ENCODE results near the gene CCL8.

The CCL8 gene

GRCh38 chr17:34369571-34369970 lies 50.3 kb downstream of the CCL8 start:
- H3K4me2 ChIP-seq (ENCODE audit: insufficient read depth, low read length, poor library complexity, severe bottlenecking) = no peak overlapping the region
- H2BK15ac ChIP-seq (ENCODE audit: low read length) = no peak overlapping the region
- no peak overlapping the region for H4K8ac ChIP-seq (ENCODE audit: low read depth, low read length)
- no peak overlapping the region for H3K27ac ChIP-seq (replicated peaks; ENCODE audit: low read length)
- H3K9ac ChIP-seq (ENCODE audit: low read depth, low read length, poor library complexity) = no peak overlapping the region
- H2BK120ac ChIP-seq (ENCODE audit: low read depth, low read length) = no peak overlapping the region
- no peak overlapping the region for H4K91ac ChIP-seq (ENCODE audit: low read depth, low read length, poor library complexity)
- no peak overlapping the region for H3K4ac ChIP-seq (ENCODE audit: low read length)
- H3K27me3 ChIP-seq (ENCODE audit: control insufficient read depth in 3 of 3, insufficient read depth in 3 of 3, low read depth in 1 of 3, low read length in 3 of 3) = no peaks in the 10 kb centered on the region
- no peak overlapping the region for H2AFZ ChIP-seq (ENCODE audit: low read length)
- H3K23ac ChIP-seq (ENCODE audit: low read depth, low read length, poor library complexity) = no peak overlapping the region
- H3K9me3 ChIP-seq (replicated peaks in 1 of 2; ENCODE audit: control insufficient read depth in 2 of 2, insufficient read depth in 1 of 2, low read depth in 1 of 2, low read length in 2 of 2) = no peaks in the 10 kb centered on the region
- H3K4me3 ChIP-seq (ENCODE audit: low read length in 2 of 2) = no peak overlapping the region
- H3K79me1 ChIP-seq (ENCODE audit: low read depth, low read length) = no peaks in the 10 kb centered on the region
- no peak overlapping the region for H2BK12ac ChIP-seq (ENCODE audit: low read length)
- DNase-seq (ENCODE audit: low spot score) = no peak
- WGBS, 2 donors (ENCODE audit: extremely low coverage in 2 of 2, insufficient read length in 2 of 2, insufficient replicate concordance in 1 of 2) = no CpG with 5 or more reads among the region's 3 CpGs
- no peak overlapping the region for H3K14ac ChIP-seq (ENCODE audit: low read length)
- no peak overlapping the region for H2AK5ac ChIP-seq (ENCODE audit: low read depth, low read length)
- H2BK5ac ChIP-seq (ENCODE audit: low read length) = no peak overlapping the region
- no peaks in the 10 kb centered on the region for H3K36me3 ChIP-seq (replicated peaks in 1 of 2; ENCODE audit: control insufficient read depth in 2 of 2, insufficient read depth in 2 of 2, low read length in 2 of 2)
- no peak overlapping the region for H3K18ac ChIP-seq (ENCODE audit: low read length)
- H3K4me1 ChIP-seq (ENCODE audit: control insufficient read depth in 2 of 2, insufficient read depth in 1 of 2, low read depth in 1 of 2, low read length in 2 of 2) = no peaks in the 10 kb centered on the region

GRCh38 chr17:34370376-34370996 lies 51.3 kb downstream of the CCL8 start:
- Histone ChIP-seq H3K4me3 (ENCODE audit: low read length in 2 of 2) (no peak overlapping the region), H4K8ac (ENCODE audit: low read depth, low read length) (no peak overlapping the region), H3K27ac (replicated peaks; ENCODE audit: low read length) (no peak overlapping the region), H3K14ac (ENCODE audit: low read length) (no peak overlapping the region), H2BK120ac (ENCODE audit: low read depth, low read length) (no peak overlapping the region), H3K18ac (ENCODE audit: low read length) (no peak overlapping the region), H3K79me1 (ENCODE audit: low read depth, low read length) (no peaks in the 10 kb centered on the region), H3K9ac (ENCODE audit: low read depth, low read length, poor library complexity) (no peak overlapping the region), H2BK5ac (ENCODE audit: low read length) (no peak overlapping the region), H3K23ac (ENCODE audit: low read depth, low read length, poor library complexity) (no peak overlapping the region), H3K36me3 (replicated peaks in 1 of 2; ENCODE audit: control insufficient read depth in 2 of 2, insufficient read depth in 2 of 2, low read length in 2 of 2) (no peaks in the 10 kb centered on the region), H4K91ac (ENCODE audit: low read depth, low read length, poor library complexity) (no peak overlapping the region), H3K9me3 (replicated peaks in 1 of 2; ENCODE audit: control insufficient read depth in 2 of 2, insufficient read depth in 1 of 2, low read depth in 1 of 2, low read length in 2 of 2) (no peaks in the 10 kb centered on the region), H2AK5ac (ENCODE audit: low read depth, low read length) (no peak overlapping the region), H2BK15ac (ENCODE audit: low read length) (no peak overlapping the region), H2BK12ac (ENCODE audit: low read length) (no peak overlapping the region), H3K27me3 (ENCODE audit: control insufficient read depth in 3 of 3, insufficient read depth in 3 of 3, low read depth in 1 of 3, low read length in 3 of 3) (no peaks in the 10 kb centered on the region), H3K4ac (ENCODE audit: low read length) (no peak overlapping the region), H2AFZ (ENCODE audit: low read length) (no peak overlapping the region), H3K4me2 (ENCODE audit: insufficient read depth, low read length, poor library complexity, severe bottlenecking) (no peak overlapping the region), H3K4me1 (ENCODE audit: control insufficient read depth in 2 of 2, insufficient read depth in 1 of 2, low read depth in 1 of 2, low read length in 2 of 2) (no peaks in the 10 kb centered on the region)
- DNase-seq (ENCODE audit: low spot score) = no peak
- WGBS, 2 donors (ENCODE audit: extremely low coverage in 2 of 2, insufficient read length in 2 of 2, insufficient replicate concordance in 1 of 2) = no CpG with 5 or more reads among the region's 5 CpGs

- WGBS, 2 donors (ENCODE audit: extremely low coverage in 2 of 2, insufficient read length in 2 of 2, insufficient replicate concordance in 1 of 2) = no CpG with 5 or more reads among the region's 3 CpGs
Measured at GRCh38 chr17:34370997-34371395, 51.8 kb downstream of the CCL8 start.

More at GRCh38 chr17:34370997-34371395, 51.8 kb downstream of the CCL8 start:
- Histone ChIP-seq H2AK5ac (ENCODE audit: low read depth, low read length) (no peak overlapping the region), H3K36me3 (replicated peaks in 1 of 2; ENCODE audit: control insufficient read depth in 2 of 2, insufficient read depth in 2 of 2, low read length in 2 of 2) (no peaks in the 10 kb centered on the region), H3K18ac (ENCODE audit: low read length) (no peak overlapping the region), H4K8ac (ENCODE audit: low read depth, low read length) (no peak overlapping the region), H3K9ac (ENCODE audit: low read depth, low read length, poor library complexity) (no peak overlapping the region), H2BK5ac (ENCODE audit: low read length) (no peak overlapping the region), H2BK12ac (ENCODE audit: low read length) (no peak overlapping the region), H3K4me2 (ENCODE audit: insufficient read depth, low read length, poor library complexity, severe bottlenecking) (no peak overlapping the region), H3K14ac (ENCODE audit: low read length) (no peak overlapping the region), H2AFZ (ENCODE audit: low read length) (no peak overlapping the region), H3K27ac (replicated peaks; ENCODE audit: low read length) (no peak overlapping the region), H3K79me1 (ENCODE audit: low read depth, low read length) (no peaks in the 10 kb centered on the region), H4K91ac (ENCODE audit: low read depth, low read length, poor library complexity) (no peak overlapping the region), H3K4me1 (ENCODE audit: control insufficient read depth in 2 of 2, insufficient read depth in 1 of 2, low read depth in 1 of 2, low read length in 2 of 2) (no peaks in the 10 kb centered on the region), H2BK15ac (ENCODE audit: low read length) (no peak overlapping the region), H3K27me3 (ENCODE audit: control insufficient read depth in 3 of 3, insufficient read depth in 3 of 3, low read depth in 1 of 3, low read length in 3 of 3) (no peaks in the 10 kb centered on the region), H2BK120ac (ENCODE audit: low read depth, low read length) (no peak overlapping the region), H3K23ac (ENCODE audit: low read depth, low read length, poor library complexity) (no peak overlapping the region), H3K9me3 (replicated peaks in 1 of 2; ENCODE audit: control insufficient read depth in 2 of 2, insufficient read depth in 1 of 2, low read depth in 1 of 2, low read length in 2 of 2) (no peaks in the 10 kb centered on the region), H3K4ac (ENCODE audit: low read length) (no peak overlapping the region), H3K4me3 (ENCODE audit: low read length in 2 of 2) (no peak overlapping the region)
- no peak for DNase-seq (ENCODE audit: low spot score)
